Retinal pigment epithelial cell (primary cell): Measurements from ENCODE around the gene PTH2R.
"Not testable (repeated sequence)": the region's sequence is repeated elsewhere in the genome, so short reads cannot be mapped to it uniquely, and the experiment has no call there.

ENCODE experiments used
- DNase-seq: peaks from one replicate; pipeline ENCODE4 v3.0.0-alpha.2; 2010; ENCODE audit warnings: low read depth
- H3K4me3 ChIP-seq: 2 replicates; pipeline ENCODE4 v1.5.1; 2011; ENCODE audit warnings: mild to moderate bottlenecking, low read length, control low read depth, moderate library complexity
- TF ChIP-seq, protein P1 (sequence below): conservative IDR thresholded peaks from 2 replicates; pipeline ENCODE4 v1.5.1; 2011; ENCODE audit warnings: low read depth, low read length, control low read depth, inconsistent platforms

PTH2R gene

DNA sequence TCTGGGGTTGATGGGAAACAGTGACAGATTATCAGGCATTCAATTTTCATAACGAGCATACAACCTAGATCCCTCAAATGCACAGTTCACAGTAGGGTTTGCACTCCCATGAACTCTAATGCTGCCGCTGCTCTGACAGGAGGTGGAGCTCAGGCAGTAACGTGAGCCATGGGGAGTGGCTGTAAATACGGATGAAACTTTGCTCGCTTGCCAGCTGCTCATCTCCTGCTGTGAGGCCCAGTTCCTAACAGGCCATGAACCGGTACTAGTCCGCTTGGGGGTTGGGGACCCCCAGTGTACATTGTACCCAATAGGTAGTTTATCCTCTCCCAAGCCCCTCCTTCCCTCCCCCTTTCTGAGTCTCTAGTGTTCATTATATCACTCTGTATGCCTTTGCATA, 94.6 kb downstream of the PTH2R start:
- DNase-seq: no peak
- TF ChIP-seq, protein P1, sequence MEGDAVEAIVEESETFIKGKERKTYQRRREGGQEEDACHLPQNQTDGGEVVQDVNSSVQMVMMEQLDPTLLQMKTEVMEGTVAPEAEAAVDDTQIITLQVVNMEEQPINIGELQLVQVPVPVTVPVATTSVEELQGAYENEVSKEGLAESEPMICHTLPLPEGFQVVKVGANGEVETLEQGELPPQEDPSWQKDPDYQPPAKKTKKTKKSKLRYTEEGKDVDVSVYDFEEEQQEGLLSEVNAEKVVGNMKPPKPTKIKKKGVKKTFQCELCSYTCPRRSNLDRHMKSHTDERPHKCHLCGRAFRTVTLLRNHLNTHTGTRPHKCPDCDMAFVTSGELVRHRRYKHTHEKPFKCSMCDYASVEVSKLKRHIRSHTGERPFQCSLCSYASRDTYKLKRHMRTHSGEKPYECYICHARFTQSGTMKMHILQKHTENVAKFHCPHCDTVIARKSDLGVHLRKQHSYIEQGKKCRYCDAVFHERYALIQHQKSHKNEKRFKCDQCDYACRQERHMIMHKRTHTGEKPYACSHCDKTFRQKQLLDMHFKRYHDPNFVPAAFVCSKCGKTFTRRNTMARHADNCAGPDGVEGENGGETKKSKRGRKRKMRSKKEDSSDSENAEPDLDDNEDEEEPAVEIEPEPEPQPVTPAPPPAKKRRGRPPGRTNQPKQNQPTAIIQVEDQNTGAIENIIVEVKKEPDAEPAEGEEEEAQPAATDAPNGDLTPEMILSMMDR: no peak
- no peak overlapping the region for H3K4me3 ChIP-seq

DNA sequence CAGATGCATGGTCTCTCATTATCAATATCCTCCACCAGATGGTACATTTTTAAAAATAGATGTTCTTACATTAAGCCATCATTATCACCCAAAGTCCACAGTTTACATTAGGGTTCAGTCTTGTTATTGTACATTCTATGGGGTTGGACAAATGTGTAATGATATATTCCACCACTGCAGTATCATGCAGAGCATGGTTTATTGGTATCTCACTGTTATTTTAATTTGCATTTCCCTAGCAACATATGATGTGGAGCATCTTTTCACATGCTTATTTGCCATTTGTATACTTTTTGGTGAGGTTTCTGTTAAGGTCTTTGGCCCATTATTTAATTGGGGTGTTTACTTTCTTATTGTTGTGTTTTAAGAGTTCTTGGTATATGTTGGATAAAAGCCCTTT, 95.7 kb downstream of the PTH2R start:
- no peak for DNase-seq
- no peak overlapping the region for H3K4me3 ChIP-seq
- TF ChIP-seq, protein P1: no peak

DNA sequence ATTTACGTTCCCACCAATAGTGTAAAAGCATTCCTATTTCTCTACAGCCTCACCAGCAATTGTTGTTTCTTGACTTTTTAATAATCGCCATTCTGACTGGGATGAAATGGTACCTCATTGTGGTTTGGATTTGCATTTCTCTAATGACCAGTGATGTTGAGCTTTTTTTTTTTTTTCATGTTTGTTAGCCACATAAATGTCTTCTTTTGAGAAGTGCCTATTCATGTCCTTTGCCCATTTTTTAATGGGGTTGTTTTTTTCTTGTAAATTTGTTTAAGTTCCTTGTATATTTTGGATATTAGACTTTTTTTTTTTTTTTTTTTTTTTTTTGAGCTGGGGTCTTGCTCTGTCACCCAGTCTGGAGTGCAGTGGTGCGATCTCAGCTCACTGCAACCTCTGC, 98.8 kb downstream of the PTH2R start:
- not testable (repeated sequence) for H3K4me3 ChIP-seq, DNase-seq

DNA sequence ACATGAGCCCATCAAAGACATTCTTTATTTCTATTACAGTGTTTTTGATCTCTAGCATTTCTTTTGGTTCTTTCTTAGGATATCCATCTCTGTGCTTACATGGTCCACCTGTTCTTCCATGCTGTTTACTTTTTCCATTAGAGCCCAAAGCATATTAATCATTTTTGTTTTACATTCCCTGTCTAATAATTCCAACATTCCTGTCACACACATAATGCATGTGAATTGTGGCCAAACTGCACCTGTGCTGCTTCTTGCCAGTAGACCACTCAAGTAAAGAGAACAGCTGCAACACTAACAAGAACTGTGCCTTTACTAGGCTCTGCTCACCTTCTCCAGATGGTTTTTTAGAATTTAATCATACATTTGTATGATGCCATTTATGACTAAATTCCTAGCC, 103.0 kb downstream of the PTH2R start:
- H3K4me3 ChIP-seq: no peak overlapping the region
- no peak for DNase-seq
- TF ChIP-seq, protein P1: no peak

DNA sequence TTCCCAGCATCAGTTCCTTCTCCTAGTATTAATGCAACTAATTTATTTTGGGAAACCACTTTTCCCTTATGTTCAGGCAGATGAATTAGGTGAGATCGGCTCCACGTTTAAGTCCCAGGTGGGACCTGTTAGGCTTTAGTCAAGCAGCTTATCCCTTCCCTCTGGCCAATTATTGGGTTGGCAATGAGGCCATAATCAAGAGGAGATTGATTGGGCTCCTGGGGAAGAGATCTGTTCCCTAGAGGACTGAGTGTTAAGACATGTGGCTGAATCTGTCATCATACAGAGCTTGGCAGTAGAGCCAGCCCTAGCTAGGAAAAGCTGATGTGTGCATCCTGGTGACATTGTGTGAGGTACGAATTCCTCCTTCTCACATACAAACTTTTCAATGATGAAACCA, 104.4 kb downstream of the PTH2R start:
- no peak for DNase-seq
- TF ChIP-seq, protein P1: no peak
- no peak overlapping the region for H3K4me3 ChIP-seq

DNA sequence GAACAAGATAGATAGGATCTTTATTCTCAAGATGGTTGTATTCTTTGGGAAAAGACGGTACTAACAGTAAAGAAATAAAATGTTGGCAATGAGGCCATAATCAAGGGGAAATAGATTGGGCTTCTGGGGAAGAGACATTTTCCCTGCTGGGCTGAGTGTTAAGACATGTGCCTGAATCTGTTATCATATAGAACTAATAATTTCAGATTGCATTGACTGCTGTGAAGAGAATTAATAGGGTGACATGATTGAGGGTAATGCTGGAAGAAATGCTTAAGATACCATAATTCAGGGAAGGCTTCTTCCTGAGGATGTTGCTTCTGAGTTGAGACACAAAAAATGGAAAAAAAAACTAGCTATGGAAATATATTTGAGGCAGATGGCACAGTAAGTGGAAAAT, 105.0 kb downstream of the PTH2R start:
- no peak for DNase-seq
- TF ChIP-seq, protein P1: no peak
- no peak overlapping the region for H3K4me3 ChIP-seq

DNA sequence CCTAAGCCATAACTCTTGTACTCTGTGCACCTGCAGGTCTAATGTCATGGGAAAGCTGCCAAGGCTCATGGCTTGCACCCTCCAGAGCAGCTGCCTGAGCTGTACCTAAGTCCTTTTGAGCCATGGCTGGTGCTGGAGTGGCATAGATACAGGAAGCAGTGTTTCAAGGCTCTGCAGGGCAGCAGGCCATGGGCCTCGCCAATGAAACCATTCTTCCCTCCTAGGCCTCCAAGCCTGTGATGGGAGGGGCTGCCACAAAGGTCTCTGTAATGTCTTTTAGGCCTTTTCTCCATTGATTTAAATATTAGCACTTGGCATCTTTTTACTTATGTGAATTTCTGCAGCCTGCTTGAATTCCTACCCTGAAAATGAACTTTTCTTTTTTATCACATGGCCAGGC, 108.5 kb downstream of the PTH2R start:
- no peak overlapping the region for H3K4me3 ChIP-seq
- DNase-seq: no peak
- TF ChIP-seq, protein P1: no peak

DNA sequence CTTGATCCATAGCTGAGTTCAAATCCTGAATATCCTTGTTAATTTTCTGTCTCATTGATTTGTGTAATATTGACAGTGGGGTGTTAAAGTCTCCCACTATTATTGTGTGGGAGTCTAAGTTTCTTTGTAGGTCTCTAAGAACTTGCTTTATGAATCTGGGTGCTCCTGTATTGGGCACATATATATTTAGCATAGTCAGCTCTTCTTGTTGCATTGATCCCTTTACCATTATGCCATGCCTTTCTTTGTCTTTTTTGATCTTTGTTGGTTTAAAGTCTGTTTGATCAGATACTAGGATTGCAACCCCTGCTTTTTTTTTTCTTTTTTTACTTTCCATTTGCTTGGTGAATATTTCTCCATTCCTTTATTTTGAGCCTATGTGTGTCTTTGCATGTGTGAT, 116.5 kb downstream of the PTH2R start:
- H3K4me3 ChIP-seq, DNase-seq: not testable (repeated sequence)

DNA sequence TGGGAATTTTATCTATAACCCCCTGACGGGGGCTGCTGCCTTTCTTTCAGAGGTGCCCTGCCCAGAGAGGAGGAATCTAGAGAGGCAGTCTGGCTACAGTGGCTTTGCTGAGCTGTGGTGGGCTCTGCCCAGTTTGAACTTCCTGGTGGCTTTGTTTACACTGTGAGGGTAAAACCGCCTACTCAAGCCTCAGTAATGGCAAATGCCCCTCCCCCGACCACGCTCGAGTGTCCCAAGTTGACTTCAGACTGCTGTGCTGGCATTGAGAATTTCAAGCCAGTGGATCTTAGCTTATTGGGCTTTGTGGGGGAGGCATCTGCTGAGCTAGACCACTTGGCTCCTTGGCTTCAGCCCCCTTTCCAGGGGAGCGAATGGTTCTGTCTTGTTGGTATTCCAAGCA, 118.6 kb downstream of the PTH2R start:
- not testable (repeated sequence) for H3K4me3 ChIP-seq, DNase-seq
